HuH-7.5 (cell line): Measurements from ENCODE around the gene SKOR1.

Source experiments
- DNase-seq: peaks from one replicate; pipeline ENCODE4 v3.0.0; 2011; ENCODE audit warnings: low spot score

The SKOR1 gene

DNA sequence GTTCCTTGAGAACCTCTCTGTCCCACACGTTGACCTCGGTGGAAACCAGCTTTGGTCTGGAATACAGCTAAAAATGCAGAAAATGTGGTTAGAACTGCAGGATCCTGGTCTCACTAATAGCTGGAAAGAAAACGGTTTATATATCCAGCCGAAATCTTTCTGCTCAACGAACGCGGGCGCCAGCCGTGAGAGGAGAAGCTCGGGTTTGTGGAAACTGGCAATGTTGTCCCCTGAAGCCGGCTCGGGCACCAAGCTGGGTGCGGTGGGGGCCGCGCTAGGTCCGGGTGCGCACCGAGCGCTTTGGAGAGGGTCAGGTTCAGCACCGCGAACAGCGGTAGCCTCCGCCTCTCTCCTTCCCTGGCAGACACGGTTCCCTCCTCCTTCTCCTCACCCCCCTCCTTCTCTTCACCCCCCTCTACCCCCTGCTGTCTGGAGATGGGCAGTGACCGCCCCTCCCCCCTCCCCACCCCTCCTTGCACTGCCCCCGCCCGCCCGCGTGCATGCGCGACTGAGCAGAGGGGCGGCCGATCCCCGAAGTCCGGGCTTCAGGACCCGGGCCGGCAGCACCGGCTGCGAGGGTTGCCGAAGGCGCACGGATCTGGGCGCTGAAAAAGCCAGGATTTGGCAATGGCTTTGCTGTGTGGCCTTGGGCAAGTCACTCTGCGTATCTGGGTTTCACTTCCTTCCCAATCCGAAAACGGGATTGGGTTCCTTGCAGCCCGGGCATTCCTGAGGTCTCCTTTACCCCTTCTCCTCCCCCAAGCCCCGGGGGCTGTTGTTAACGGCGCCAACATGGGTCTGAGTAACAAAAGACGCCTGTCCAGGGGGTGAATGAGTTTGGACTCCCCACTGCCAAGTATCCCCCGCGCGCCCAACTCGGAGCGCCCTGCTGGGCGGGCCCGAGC, at the start of gene SKOR1:
TSS of gene SKOR1 (plus strand) at position 534 of the 905 bp plus-strand sequence. CDS start at position 628, 94 bp downstream.
- peak; percentile 88 for DNase-seq

DNA sequence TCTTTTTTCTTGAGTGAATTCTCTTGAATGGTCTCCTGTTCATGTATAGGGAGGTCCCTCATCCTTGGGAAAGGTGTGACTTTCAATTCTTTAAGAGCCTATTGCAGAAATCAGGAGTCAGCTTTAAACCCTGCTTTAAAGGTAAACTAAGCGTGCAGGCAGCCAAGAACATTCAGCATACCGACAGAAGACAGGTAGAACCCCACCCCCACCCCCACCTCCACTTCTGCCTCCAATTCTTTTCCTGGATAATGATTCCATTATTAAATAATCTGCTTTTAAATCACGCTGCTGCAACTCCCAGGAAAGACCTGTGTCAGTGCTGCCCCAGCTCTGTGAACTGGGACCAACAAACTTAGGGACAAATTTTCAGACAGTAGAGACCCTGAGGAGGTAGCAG, 49.3 kb upstream of the SKOR1 start:
- DNase-seq = no peak

GRCh38 chr15:67776600-67776999, 48.7 kb upstream of the SKOR1 start:
- DNase-seq = no peak

- no peak for DNase-seq
These were observed 48.2 kb upstream of the SKOR1 start for GRCh38 chr15:67777071-67777470.

DNA sequence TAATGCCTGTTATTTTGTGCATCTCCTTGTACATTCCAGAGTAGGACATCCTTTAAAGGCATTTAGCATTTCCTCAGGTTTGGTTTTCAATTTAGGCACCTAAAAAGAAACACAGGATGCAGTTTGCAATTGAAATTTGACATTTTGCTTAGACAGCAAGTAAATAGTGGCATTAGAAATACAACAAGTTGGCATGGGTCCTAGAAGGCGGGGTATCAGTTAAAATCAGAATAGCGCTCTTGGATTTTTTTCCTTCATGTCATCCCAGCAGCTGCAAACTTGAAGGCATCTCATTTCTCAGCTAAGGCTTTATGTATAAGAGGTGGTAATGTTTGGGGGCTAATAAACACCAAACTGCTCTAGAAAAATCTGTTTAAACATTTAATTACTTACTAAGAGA, 47.5 kb upstream of the SKOR1 start:
- no peak for DNase-seq

DNA sequence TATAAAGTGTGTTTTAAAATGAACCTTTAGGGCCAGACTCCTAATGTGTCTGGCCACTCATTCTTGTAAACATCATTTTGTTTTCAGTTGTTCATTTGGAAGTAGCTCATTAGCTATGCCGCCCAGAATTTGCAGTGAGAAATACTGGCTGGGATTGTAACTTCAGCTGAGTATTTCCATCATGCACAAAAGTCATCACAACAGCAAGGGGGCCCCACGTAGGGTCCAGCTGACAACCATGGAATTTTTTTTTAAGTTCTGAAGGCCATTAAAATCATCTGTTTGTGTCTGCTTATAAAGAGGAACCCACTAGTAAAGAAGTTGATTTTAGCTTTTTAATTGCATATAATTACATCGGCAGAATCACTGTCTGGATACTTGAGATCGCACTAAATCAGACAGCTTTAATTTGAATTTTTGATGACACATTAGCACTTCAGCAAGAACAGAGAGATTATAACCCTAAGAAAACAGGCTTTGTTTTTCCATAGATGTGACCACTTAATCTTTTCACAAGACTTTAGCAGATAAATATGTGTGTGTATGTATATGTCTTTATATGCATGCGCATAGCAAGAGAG, 46.3 kb upstream of the SKOR1 start:
- no peak for DNase-seq

DNA sequence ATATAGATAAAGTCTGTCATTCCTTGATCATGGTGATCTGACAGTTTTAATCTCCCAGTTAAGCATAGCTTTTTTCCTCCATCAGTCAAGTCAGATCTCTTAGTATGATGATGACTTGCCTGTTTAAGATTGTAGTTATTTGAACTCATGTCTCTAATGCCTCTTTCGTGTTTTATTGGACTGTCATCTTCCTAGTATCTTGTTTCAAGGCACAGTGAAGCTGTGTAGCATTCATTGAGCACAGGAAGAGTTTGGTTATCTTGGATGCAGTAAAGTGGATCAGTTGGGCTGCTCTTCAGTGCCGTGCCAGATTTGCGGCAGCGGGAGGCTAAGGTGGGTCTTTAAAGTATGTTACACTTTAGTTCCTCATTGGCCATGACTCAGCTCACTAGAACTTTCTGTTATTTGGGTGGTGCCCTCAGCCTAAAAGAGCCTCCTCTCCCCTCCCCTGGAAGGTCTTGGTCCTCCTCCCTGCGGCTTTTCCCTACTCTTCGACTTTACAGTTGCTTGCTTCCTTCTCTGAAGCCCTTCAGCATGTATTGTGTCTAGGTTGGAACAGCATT, 45.7 kb upstream of the SKOR1 start:
- DNase-seq = no peak

DNA sequence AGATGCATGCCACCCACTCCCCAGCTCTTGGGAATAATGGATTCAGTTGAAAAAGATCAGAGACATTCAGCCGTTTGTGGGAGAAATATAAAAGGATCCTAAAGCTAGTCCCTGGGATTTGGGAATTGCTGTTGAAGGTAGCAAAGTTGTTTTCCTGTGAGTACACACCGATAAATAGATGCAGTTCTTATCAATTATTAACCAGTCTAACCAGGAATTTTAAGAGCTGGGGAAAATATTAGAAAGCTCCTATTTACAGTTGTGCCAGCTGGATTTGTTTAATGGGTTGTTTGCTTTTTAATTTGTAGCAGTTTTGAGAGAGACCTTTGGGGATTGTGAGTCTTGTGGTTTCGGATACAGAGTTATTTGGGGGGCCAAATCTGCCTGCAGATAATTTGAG, 44.2 kb upstream of the SKOR1 start:
- no peak for DNase-seq

- no peak for DNase-seq
These were observed 43.2 kb upstream of the SKOR1 start for GRCh38 chr15:67781907-67782690.

DNA sequence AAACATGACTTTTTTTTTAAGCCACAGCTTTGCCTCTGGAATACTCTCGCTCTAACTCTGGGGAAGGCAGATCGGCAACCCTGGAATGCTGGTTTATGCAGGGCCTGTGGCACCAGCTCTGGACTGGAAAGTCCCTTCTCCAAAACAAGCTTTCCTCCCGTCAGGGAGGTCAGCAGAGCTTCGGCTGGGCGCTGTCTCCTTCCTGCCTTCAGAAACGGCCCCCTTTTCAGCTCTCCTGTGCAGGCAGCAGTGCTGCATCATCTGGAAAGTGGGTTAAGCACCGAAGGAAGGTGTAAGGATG, 42.7 kb upstream of the SKOR1 start:
- DNase-seq = no peak

DNA sequence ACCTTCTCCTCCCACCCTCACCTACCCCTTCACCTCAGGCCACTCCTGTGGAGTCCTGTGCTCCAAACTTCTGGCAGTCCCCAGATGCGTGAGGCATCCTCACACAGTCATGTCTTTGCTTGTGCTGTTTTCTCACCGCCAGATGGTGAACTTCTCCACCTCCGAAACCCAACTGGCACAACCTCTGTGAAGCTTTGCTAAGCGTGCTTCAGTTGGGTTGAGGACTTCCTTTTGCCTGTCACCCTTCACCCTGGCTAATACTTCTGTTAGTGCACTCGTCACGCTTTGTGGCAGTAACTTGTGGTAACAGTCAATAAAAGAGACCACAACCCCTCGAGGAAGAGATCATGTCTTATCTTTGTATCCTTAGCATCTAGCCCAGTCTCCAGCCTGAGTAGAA, 42.0 kb upstream of the SKOR1 start:
- DNase-seq = no peak

GRCh38 chr15:67784090-67784781, 41.1 kb upstream of the SKOR1 start:
- no peak for DNase-seq

DNA sequence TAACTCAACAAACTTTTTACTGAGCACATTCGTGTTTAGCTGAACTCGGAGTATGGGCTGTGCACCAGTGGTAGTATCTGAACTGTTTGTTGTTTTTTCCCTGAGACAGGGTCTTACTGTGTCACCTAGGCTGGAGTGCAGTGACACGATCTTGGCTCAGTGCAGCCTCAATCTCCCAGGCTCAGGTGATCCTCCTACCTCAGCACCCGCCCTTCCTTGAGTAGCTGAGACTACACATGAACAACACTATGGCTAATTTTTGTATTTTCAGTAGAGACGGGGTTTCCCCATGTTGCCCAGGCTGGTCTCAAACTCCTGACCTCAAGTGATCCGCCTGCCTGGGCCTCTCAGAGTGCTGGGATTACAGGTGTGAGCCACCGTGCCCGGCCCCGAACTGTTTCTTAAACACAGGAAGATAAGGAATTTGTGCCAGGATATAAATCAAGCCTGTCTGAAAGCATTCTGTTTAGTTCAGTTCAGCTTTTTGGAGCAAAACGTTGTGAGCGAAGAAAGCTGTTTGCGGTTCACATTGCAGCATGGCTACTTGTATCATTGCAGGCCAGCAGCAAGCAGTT, 40.4 kb upstream of the SKOR1 start:
- no peak for DNase-seq

DNA sequence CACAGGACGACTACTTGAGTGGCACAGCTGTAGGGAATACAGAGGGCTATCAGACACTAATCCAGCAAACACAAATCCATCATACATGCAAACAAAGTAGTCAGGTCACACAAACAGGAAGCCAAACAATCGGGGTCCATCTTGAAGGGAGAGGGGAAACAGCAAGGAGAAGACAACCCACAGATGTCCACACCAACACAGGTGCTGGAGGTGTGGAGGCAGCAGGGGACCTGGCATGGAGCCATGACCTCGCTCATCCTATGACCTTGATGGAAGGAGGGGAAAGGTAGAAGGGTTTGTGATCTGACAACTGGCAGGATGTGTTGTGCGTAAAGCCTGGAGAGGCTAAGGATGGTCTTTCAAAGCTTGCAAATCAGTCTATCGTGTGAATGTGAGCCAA, 39.9 kb upstream of the SKOR1 start:
- DNase-seq = no peak

GRCh38 chr15:67786646-67787045, 38.7 kb upstream of the SKOR1 start:
- no peak for DNase-seq

DNA sequence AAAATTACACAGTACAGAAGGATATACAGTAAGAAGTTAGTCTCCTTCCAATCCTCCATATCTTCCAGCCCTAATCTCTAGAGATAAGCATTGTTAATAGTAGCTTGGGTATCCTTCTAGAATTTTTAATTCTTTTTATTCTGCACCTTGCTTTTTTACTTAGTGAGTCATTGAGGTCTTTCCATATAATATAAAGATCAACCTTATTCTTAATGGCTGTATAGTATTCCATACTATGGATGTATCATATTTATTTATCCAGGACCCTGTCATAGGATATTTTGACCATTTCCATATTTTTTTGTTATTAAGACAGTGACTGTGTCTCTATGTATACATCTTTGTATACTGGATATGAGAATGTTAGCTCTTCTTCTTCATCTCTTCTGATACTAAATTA, 36.3 kb upstream of the SKOR1 start:
- DNase-seq = no peak

- no peak for DNase-seq
These were observed 34.5 kb upstream of the SKOR1 start for GRCh38 chr15:67790610-67791319.

DNA sequence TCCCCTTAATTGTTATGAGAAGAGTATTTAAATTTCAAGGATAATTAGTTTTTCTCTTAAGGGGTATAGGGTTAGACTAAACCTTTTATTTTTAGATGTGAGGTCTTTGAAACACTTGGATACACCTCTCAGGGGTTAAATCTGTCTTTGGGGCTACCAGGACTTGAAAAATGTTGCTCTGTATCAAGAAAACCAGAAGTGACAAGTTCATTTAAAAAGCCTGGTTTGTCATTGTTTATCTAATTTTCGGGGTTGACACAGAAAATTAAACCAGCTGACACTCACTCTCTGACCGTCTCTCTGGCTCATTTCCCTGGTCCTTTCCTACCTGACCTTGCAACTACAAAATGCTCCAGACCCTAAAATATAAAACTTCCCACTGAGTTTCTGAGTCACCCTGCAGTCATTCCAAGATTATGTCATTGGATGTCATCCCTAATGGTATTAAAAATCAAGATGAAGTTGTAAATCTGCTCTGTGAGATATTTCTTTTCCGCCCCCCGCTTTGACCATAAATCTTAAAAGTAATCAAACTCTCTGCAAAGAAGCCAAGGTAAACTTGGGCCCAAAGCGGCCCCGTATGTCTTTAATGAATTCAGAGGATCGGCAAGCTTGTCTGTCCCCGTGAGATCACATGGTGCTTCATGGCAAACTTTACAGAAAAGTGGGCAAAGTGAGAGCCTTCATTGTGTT, 32.9 kb upstream of the SKOR1 start:
- no peak for DNase-seq

DNA sequence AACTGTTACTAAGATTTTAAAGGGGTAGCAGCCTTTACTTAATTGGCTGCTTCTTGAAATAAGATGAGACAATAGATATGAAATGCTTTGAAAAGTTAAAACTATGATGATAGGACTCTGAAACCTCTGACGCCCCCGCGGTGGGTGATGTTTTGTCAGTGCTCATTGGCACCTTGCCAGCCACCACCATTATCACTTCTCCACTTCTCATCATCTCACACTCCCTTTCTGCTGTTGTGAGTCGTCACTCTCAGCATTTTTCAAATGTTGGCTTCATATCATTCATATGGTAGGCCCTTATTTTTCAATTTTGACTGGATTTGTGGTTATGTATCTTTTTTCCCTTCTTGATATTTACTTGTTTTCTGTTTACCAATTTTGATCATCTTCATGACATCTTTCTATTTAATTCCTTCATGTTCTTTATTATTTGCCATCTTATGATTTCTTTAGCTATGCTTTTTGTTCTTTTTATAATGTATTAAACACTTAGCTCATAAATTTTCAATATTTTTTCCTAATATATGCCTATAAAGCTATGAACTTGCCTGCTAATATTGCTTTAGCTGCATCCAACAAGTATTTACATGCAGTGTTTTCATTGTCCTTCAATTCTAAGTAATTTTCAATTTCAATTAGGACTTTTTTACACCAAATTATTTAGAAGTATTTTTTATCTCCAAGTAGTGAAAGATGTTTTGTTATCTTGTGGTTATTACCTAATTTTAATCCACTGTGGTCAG, 30.3 kb upstream of the SKOR1 start:
- DNase-seq = no peak
